ENCODE data around the gene MAPKAP1. TPM values are rescaled to one million over a fixed set of nuclear protein-coding genes. Genes with fewer than 3 reads are reported as not detected.

Gene MAPKAP1
- polyA plus RNA-seq, 1 donor from 2014 or later: 57.5 TPM

DNA sequence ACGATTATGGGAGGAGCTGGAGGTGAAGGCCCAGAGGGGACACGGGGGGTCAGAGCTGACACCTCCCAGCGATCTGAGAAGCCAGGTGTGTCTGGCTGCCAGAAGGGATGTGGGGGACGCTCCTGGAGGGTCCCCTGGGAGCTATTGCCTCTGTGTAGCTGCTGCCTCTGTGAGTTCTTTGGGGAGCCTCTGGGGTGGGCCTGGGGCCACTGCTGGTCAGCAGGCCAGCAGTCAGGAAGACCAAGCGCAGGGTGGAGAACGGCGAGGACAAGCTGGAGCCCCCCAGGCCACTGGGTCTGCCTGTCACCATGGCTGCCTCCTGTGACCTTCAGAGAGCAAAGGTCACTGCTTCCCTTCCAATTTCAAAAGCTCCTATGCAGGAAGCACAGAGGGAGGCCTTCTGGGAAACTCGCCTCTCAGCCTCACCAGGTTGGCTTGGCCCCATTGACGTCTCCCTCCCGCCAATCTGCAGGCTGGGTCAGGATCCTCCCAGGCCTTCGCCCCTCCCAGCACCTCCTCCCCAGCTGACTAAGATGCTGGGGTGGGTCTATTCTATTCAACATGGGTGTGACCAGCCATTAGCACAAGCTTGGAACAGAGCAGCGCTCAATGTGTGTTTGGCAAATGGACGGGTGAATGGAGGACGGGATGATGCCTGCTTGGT is 319.0 kb downstream of the MAPKAP1 start:
- Histone ChIP-seq H3K27me3 (ENCODE audit: insufficient read depth, low read depth, low read length) (no peaks in the 10 kb centered on the region), H4K20me1 (ENCODE audit: insufficient read depth) (no peaks in the 10 kb centered on the region), H3K36me3 (ENCODE audit: insufficient read depth, low read length) (no peaks in the 10 kb centered on the region), H2AFZ (ENCODE audit: low read depth, low read length) (no peak overlapping the region), H3K79me2 (replicated peaks; ENCODE audit: insufficient read depth, low read length) (no peaks in the 10 kb centered on the region), H3K4me3 (ENCODE audit: low read length) (no peak overlapping the region), H3F3A (ENCODE audit: insufficient read depth, low read length, poor library complexity, severe bottlenecking) (no peaks in the 10 kb centered on the region), H3K9ac (ENCODE audit: low read length) (no peak overlapping the region), H3K27ac (ENCODE audit: low read length) (no peak overlapping the region), H3K9me2 (ENCODE audit: insufficient read depth, low read length) (no peaks in the 10 kb centered on the region), H3K9me3 (ENCODE audit: low read length) (no peaks in the 10 kb centered on the region), H3K4me2 (ENCODE audit: low read length) (no peak overlapping the region)
- TF ChIP-seq SMC3 (conservative IDR thresholded peaks at IDR 0.05; ENCODE audit: poor library complexity): no peak
- no peak for TF ChIP-seq EP300 (conservative IDR thresholded peaks at IDR 0.05; ENCODE audit: poor library complexity, severe bottlenecking)
- TF ChIP-seq POLR2AphosphoS5 (IDR thresholded peaks at IDR 0.05): no peak
- TF ChIP-seq, protein P1, sequence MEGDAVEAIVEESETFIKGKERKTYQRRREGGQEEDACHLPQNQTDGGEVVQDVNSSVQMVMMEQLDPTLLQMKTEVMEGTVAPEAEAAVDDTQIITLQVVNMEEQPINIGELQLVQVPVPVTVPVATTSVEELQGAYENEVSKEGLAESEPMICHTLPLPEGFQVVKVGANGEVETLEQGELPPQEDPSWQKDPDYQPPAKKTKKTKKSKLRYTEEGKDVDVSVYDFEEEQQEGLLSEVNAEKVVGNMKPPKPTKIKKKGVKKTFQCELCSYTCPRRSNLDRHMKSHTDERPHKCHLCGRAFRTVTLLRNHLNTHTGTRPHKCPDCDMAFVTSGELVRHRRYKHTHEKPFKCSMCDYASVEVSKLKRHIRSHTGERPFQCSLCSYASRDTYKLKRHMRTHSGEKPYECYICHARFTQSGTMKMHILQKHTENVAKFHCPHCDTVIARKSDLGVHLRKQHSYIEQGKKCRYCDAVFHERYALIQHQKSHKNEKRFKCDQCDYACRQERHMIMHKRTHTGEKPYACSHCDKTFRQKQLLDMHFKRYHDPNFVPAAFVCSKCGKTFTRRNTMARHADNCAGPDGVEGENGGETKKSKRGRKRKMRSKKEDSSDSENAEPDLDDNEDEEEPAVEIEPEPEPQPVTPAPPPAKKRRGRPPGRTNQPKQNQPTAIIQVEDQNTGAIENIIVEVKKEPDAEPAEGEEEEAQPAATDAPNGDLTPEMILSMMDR (IDR thresholded peaks at IDR 0.05; ENCODE audit: poor library complexity, severe bottlenecking): no peak
- TF ChIP-seq, protein P2, sequence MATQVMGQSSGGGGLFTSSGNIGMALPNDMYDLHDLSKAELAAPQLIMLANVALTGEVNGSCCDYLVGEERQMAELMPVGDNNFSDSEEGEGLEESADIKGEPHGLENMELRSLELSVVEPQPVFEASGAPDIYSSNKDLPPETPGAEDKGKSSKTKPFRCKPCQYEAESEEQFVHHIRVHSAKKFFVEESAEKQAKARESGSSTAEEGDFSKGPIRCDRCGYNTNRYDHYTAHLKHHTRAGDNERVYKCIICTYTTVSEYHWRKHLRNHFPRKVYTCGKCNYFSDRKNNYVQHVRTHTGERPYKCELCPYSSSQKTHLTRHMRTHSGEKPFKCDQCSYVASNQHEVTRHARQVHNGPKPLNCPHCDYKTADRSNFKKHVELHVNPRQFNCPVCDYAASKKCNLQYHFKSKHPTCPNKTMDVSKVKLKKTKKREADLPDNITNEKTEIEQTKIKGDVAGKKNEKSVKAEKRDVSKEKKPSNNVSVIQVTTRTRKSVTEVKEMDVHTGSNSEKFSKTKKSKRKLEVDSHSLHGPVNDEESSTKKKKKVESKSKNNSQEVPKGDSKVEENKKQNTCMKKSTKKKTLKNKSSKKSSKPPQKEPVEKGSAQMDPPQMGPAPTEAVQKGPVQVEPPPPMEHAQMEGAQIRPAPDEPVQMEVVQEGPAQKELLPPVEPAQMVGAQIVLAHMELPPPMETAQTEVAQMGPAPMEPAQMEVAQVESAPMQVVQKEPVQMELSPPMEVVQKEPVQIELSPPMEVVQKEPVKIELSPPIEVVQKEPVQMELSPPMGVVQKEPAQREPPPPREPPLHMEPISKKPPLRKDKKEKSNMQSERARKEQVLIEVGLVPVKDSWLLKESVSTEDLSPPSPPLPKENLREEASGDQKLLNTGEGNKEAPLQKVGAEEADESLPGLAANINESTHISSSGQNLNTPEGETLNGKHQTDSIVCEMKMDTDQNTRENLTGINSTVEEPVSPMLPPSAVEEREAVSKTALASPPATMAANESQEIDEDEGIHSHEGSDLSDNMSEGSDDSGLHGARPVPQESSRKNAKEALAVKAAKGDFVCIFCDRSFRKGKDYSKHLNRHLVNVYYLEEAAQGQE (IDR thresholded peaks at IDR 0.05; ENCODE audit: borderline replicate concordance): no peak
- TF ChIP-seq TAF1 (IDR thresholded peaks at IDR 0.05; ENCODE audit: low read depth): no peak
- no peak for TF ChIP-seq MXI1 (conservative IDR thresholded peaks at IDR 0.05; ENCODE audit: poor library complexity, severe bottlenecking)
- no peak for TF ChIP-seq EZH2 (IDR thresholded peaks at IDR 0.05; ENCODE audit: borderline replicate concordance, insufficient read depth, low read length, poor library complexity, severe bottlenecking)
- TF ChIP-seq RAD21 (conservative IDR thresholded peaks at IDR 0.05): no peak

Small RNAs within 50 kb of the gene (small RNA-seq; reads per million reads assigned to genes)
- gene RF00017: 0 reads per million in 3 experiments

Other genes with a start within 250 kb of the MAPKAP1 start
- 398 and 402 TPM in 2 replicates for gene PBX3, start 40.2 kb upstream of the MAPKAP1 start, polyA plus RNA-seq